GM12875 (cell line): ENCODE measurements around the gene SPO11.

Source experiments
- H3K4me3 ChIP-seq: one replicate; pipeline ENCODE4 v1.5.1; 2011; ENCODE audit warnings: low read depth, low read length, control low read depth
- CTCF ChIP-seq: IDR thresholded peaks from 2 replicates; pipeline ENCODE4 v1.5.1; 2011; ENCODE audit warnings: low read depth, mild to moderate bottlenecking, control low read depth, inconsistent platforms, low read length, moderate library complexity, borderline replicate concordance; ENCODE audit not compliant: insufficient read depth

Gene SPO11

GRCh38 chr20:57383447-57384347 lies 54.1 kb downstream of the SPO11 start:
- TF ChIP-seq CTCF, result no peak
- no peak overlapping the region for H3K4me3 ChIP-seq

GRCh38 chr20:57384486-57384885 lies 54.9 kb downstream of the SPO11 start:
- no peak overlapping the region for H3K4me3 ChIP-seq
- no peak for TF ChIP-seq CTCF

- no peak overlapping the region for H3K4me3 ChIP-seq
- no peak for TF ChIP-seq CTCF
Observed at GRCh38 chr20:57384953-57385761, 55.6 kb downstream of the SPO11 start.

- TF ChIP-seq CTCF, result no peak
Observed at GRCh38 chr20:57385940-57386339, 56.3 kb downstream of the SPO11 start.

GRCh38 chr20:57386762-57387161 lies 57.2 kb downstream of the SPO11 start:
- no peak for TF ChIP-seq CTCF
- H3K4me3 ChIP-seq, result no peak overlapping the region

More at GRCh38 chr20:57385940-57386339, 56.3 kb downstream of the SPO11 start:
- no peak overlapping the region for H3K4me3 ChIP-seq

GRCh38 chr20:57387463-57387862 lies 57.9 kb downstream of the SPO11 start:
- no peak for TF ChIP-seq CTCF
- H3K4me3 ChIP-seq, result no peak overlapping the region
